Type B pancreatic cell (in vitro differentiated cells): ENCODE results near the gene TMEM41B. TPM values are rescaled to one million over a fixed set of nuclear protein-coding genes. Genes with fewer than 3 reads are reported as not detected.
"Not testable (repeated sequence)": the region's sequence is repeated elsewhere in the genome, so short reads cannot be mapped to it uniquely, and the experiment has no call there.

Source experiments
- DNase-seq: peaks from one replicate; pipeline ENCODE4 v3.0.0; 2021; ENCODE audit warnings: mixed read lengths; ENCODE audit not compliant: unreplicated experiment; ENCODE audit errors: extremely low spot score
- H3K27ac Mint-ChIP-seq: 2 replicates; pipeline ENCODE4 v1.8.0; 2021; ENCODE audit warnings: mild to moderate bottlenecking, mixed read lengths
- H3K27me3 Mint-ChIP-seq: 2 replicates; pipeline ENCODE4 v1.8.0; 2021; ENCODE audit warnings: mixed read lengths
- H3K36me3 Mint-ChIP-seq: 2 replicates; pipeline ENCODE4 v1.8.0; 2021; ENCODE audit warnings: mixed read lengths
- H3K4me1 Mint-ChIP-seq: one replicate; pipeline ENCODE4 v1.8.0; 2021; ENCODE audit warnings: mixed read lengths; ENCODE audit not compliant: unreplicated experiment
- H3K4me3 Mint-ChIP-seq: 2 replicates; pipeline ENCODE4 v1.8.0; 2021; ENCODE audit warnings: mild to moderate bottlenecking, mixed read lengths
- H3K9me3 Mint-ChIP-seq: 2 replicates; pipeline ENCODE4 v1.8.0; 2021; ENCODE audit warnings: mixed read lengths
- long read RNA-seq: library from polyadenylated mRNA; unstranded; transcript quantifications from one replicate; pipeline ENCODE4 v2.0.0, GENCODE V29; 2020
- total RNA-seq: library from RNA; stranded (reverse); gene quantifications from 2 replicates; pipeline ENCODE4 v1.2.1, GENCODE V29; 2021; ENCODE audit warnings: low replicate concordance
- TF ChIP-seq, protein P1 (sequence below): fragments of 200-600 bp; sonication (generic); conservative IDR thresholded peaks from 2 replicates; pipeline ENCODE4 v1.5.0; 2021; ENCODE audit warnings: antibody characterized with exemption, mild to moderate bottlenecking

The TMEM41B gene, protein sequence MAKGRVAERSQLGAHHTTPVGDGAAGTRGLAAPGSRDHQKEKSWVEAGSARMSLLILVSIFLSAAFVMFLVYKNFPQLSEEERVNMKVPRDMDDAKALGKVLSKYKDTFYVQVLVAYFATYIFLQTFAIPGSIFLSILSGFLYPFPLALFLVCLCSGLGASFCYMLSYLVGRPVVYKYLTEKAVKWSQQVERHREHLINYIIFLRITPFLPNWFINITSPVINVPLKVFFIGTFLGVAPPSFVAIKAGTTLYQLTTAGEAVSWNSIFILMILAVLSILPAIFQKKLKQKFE
- total RNA-seq: 46.5 and 49.6 TPM in 2 replicates
- long read RNA-seq, transcript TMEM41B-201 (8 exons, 1,443 nt): major isoform, 10 of 20 reads
- long read RNA-seq, transcript TMEM41B-204 (7 exons, 3,968 nt): minor isoform, 7 of 20 reads
- long read RNA-seq, partial matches to known transcripts: 0 of 20 reads
- long read RNA-seq, other reads (novel, unspliced or antisense): 2 of 20 reads

DNA sequence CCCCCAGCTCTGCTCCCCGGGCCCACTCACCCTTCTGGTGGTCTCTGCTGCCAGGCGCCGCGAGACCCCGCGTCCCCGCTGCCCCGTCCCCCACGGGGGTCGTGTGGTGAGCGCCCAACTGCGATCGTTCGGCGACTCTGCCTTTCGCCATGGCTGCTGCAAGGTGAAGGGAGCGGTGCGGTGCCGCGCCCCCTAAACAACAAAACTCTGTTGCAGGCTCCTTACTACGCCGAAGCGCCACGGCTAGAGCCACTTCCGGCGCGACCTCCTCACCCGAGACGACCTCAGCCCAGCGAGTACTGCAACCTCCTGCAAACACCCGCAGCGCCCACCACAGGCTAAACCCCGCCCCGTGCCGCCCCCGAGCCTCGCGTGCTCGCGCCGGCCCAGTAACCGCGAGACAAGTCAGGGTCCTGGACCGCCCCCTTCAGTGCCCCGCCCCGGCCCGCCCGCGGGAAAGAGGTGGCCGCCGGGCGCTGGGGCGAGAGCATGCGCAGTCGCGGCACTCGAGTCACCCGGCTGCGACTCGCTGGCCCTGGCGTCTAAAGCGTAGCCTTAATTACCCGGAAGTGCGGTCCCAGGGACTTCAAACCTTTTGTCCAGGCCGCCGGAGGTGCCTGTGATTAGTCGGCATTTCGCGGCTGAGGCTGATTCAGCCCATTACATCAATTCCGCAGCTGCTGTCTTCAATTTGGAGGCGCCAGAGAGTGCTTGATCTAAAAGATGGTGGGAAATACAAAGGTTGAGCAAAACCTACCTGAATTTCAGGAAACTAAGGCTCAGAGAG is at the start of gene TMEM41B:
Gene TMEM41B, minus strand, starts transcription at position 303 of the 787 bp plus-strand sequence. Its CDS starts 152 bp downstream, at position 151.
- Mint-ChIP-seq H3K4me1 (peaks cover 42% of the 10 kb centered on the region), H3K9me3 (peaks cover 4% of the 10 kb centered on the region), H3K27ac (peak within 1 kb of the TSS; percentile 98), H3K36me3 (peaks cover 14% of the 10 kb centered on the region), H3K4me3 (peak within 1 kb of the TSS; percentile 97), H3K27me3 (peaks cover 9% of the 10 kb centered on the region)
- peak; percentile 100 for DNase-seq
- TF ChIP-seq, protein P1, sequence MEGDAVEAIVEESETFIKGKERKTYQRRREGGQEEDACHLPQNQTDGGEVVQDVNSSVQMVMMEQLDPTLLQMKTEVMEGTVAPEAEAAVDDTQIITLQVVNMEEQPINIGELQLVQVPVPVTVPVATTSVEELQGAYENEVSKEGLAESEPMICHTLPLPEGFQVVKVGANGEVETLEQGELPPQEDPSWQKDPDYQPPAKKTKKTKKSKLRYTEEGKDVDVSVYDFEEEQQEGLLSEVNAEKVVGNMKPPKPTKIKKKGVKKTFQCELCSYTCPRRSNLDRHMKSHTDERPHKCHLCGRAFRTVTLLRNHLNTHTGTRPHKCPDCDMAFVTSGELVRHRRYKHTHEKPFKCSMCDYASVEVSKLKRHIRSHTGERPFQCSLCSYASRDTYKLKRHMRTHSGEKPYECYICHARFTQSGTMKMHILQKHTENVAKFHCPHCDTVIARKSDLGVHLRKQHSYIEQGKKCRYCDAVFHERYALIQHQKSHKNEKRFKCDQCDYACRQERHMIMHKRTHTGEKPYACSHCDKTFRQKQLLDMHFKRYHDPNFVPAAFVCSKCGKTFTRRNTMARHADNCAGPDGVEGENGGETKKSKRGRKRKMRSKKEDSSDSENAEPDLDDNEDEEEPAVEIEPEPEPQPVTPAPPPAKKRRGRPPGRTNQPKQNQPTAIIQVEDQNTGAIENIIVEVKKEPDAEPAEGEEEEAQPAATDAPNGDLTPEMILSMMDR: no peak

DNA sequence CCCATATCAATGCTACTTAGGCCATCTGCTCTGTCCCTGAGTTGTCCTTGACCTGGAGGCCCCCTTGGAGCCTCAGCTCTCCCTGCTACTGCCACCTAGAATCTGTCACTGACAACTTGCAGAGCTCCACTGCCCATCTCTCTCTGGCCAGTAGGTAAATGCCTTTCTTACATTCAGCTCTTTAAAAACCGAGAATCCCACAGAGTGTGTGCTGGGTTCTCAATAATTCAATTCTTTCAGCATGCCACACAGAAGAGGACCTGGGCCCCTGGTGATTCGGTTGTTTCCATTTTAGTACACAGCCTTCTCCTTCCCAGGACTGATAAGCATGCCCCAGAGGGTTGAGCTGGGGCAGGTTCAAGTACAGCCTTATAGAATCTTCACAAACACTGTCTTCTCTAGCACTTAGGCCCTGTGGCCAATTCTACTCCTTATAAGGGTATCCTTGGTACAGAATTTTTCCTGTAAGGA is 48.0 kb upstream of the TMEM41B start:
- peaks cover 17% of the 10 kb centered on the region for H3K4me1 Mint-ChIP-seq
- H3K36me3 Mint-ChIP-seq: no peaks in the 10 kb centered on the region

DNA sequence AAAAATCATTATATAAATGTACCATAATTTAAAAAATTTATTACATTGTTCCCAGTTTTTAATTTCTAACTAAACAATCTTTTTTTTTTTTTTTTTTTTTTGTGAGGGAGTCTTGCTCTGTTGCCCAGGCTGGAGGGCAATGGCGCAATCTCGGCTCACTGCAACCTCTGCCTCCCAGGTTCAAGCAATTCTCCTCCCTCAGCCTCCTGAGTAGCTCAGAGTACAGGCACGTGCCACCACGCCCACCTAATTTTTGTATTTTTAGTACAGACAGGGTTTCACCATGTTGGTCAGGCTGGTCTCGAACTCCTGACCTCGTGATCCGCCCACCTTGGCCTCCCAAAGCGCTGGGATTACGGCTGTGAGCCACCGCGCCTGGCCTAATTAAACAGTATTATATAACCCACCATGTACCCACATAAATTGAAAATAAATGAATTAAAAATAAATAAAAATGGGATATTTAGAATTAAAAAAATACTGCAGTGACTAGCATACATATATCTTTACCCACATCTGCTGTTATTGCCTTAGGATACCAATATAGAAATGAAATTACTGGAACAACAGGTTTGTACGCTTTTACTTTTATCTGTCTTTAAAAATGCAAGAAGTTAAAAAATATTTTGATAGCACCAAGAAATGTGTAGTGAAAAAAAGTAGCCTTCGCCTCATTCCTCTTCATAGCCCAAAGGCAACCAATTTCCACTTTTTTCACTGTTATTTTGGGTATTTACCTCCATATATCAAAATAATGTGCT is 46.6 kb upstream of the TMEM41B start:
- H3K27me3 Mint-ChIP-seq, DNase-seq, H3K9me3 Mint-ChIP-seq, H3K36me3 Mint-ChIP-seq: not testable (repeated sequence)
- Mint-ChIP-seq H3K27ac (peak overlapping the region; percentile 87), H3K4me3 (peak overlapping the region; percentile 42), H3K4me1 (peaks cover 17% of the 10 kb centered on the region)

More for the DNA sequence above, 48.0 kb upstream of the TMEM41B start:
- Mint-ChIP-seq H3K9me3 (no peaks in the 10 kb centered on the region), H3K27ac (peak overlapping the region; percentile 99), H3K4me3 (peak overlapping the region; percentile 6), H3K27me3 (no peaks in the 10 kb centered on the region)
- TF ChIP-seq, protein P1: no peak
- DNase-seq: no peak

DNA sequence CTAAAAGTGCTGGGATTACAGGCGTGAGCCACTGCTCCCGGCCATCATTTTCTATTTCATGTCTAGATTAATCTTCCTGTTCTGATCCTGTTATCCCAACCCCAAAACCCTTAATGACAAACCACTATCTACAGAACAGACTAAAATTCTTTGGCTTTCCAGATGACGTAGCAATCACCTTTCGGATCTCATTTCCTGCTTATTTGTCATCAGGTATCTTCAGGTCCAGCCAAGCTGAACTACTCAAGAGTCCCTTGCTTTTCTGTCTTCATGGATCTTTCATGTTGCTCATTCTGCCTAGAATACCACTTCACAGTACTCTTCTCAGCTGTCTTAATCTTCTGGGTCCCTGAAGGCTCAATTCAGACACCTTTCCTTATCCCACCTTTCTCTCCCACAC is 42.6 kb upstream of the TMEM41B start:
- Mint-ChIP-seq H3K4me3 (no peak overlapping the region), H3K36me3 (no peaks in the 10 kb centered on the region), H3K9me3 (no peaks in the 10 kb centered on the region), H3K27ac (no peak overlapping the region), H3K4me1 (peaks cover 5% of the 10 kb centered on the region), H3K27me3 (no peaks in the 10 kb centered on the region)
- no peak for DNase-seq
- TF ChIP-seq, protein P1: no peak

DNA sequence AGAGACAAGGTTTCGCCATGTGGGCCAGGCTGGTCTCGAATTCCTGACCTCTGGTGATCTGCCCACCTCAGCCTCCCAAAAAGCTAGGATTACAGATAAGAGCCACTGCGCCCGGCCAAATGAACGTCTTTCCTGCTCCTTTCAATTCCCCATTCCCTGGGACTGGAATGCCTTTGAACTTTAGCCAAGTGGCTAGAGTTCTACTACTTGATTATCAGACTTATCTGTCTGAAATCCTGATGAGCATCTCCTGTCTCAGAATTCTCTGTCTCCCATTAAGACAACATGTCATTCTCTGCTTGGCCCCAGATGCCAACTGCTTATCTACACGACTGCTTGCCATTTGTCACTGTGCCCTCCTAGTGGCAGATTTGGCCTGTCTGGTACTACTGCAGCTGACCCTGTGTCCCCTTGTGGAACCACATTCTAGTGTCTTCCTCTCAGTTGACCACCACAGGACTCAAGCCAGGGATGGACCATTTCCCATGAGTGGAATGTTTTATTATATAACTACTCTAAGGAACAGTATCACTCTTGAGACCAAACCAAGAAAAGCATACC is 37.0 kb upstream of the TMEM41B start:
- Mint-ChIP-seq H3K4me3 (no peak overlapping the region), H3K4me1 (no peaks in the 10 kb centered on the region), H3K9me3 (no peaks in the 10 kb centered on the region), H3K36me3 (no peaks in the 10 kb centered on the region), H3K27me3 (no peaks in the 10 kb centered on the region), H3K27ac (no peak overlapping the region)
- DNase-seq: no peak
- TF ChIP-seq, protein P1: no peak

DNA sequence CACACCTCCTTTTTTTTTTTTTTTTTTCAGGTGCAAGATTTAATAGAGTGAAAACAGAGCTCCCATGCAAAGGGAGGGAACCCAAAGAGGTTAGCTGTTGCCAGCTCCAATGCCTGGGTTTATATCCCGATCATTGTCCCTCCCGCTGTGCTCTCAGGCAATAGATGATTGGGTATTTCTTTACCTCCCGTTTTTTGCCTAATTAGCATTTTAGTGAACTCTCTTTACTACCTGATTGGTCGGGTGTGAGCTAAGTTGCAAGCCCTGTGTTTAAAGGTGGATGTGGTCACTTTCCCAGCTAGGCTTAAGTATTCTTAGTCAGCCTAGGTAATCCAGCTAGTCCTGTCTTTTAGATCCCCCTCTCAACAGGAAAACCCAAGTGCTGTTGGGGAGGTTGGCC is 33.4 kb upstream of the TMEM41B start:
- H3K27ac Mint-ChIP-seq, DNase-seq, H3K4me1 Mint-ChIP-seq, H3K36me3 Mint-ChIP-seq, H3K9me3 Mint-ChIP-seq, H3K27me3 Mint-ChIP-seq, H3K4me3 Mint-ChIP-seq: not testable (repeated sequence)
